HG03469 (cell line): ENCODE results near the gene SMARCA4.
A peak's percentile ranks its signal among the peaks of the same experiment; 100 is the strongest.
"Not testable (repeated sequence)": the region's sequence is repeated elsewhere in the genome, so short reads cannot be mapped to it uniquely, and the experiment has no call there.

Experiments used
- ATAC-seq: cut with Tn5 transposase; IDR thresholded peaks from one replicate; pipeline ENCODE4 v1.9.1; 2021; ENCODE audit warnings: mild to moderate bottlenecking, moderate library complexity, moderate number of reproducible peaks; ENCODE audit not compliant: unreplicated experiment

Gene SMARCA4

GRCh38 chr19:10928563-10929401, 32.0 kb upstream of the SMARCA4 start, which contains the start of the genes TIMM29 and YIPF2:
TSS of gene TIMM29 (plus strand) at chr19:10928811. CDS start at chr19:10928823, 12 bp downstream.
TSS of gene YIPF2 (minus strand) at chr19:10928639. CDS start at chr19:10928410, 229 bp downstream.
- peak; percentile 54 for ATAC-seq

GRCh38 chr19:10929402-10929794, 31.4 kb upstream of the SMARCA4 start:
- no peak for ATAC-seq

GRCh38 chr19:10935371-10936059, 25.3 kb upstream of the SMARCA4 start:
- no peak for ATAC-seq

DNA sequence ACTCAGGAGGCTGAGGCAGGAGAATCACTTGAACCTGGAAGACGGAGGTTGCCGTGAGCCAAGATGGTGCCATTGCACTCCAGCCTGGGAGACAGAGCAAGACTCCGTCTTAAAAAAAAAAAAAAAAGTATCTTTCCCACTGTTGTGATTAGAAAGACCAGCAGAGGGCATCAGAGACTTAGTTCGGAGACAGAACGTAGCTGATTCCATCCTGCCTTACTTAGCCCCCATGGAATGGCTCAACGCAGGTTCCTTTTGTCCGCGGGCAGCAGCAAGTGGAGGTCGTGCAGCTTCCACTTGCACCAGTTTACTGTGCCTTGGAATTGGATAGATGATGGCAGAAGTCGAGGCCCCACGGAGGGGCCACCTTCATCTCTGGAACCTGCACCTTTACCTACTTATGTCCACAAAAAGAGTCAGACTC, 24.2 kb upstream of the SMARCA4 start:
- no peak for ATAC-seq

DNA sequence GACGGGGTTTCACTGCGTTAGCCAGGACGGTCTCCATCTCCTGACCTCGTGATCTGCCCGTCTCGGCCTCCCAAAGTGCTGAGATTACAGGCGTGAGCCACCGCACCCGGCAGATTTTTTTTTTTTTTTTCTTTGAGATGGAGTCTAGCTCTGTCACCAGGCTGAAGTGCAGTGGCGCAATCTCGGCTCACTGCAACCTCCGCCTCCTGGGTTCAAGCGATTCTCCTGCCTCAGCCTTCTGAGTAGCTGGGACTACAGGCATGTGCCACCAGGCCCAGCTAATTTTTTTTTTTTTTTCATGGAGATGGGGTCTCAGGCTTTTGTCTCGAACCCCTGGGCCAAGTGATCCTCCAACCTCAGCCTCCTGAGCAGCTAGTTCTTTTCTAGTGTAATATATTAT, 19.2 kb upstream of the SMARCA4 start:
- ATAC-seq = not testable (repeated sequence)

GRCh38 chr19:10943412-10943811, 17.4 kb upstream of the SMARCA4 start:
- not testable (repeated sequence) for ATAC-seq

DNA sequence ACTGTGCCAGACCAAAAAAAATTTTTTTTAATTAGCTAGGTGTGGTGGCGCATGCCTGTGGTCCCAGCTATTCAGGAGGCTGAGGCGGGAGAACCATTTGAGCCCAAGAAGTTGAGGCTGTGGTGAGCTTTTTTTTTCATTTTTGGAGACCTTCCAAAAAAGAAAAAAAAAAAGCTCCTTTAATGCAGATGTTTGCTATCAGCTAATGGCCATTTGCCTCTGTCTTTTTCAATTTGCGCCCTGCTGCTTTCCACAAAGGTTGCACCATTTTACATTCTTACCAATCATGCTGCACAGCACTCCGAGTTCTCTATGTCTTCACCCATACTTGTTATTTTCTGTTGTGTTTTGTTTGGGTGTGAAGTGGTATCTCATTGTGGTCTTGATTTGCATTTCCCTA, 15.6 kb upstream of the SMARCA4 start:
- ATAC-seq = no peak

DNA sequence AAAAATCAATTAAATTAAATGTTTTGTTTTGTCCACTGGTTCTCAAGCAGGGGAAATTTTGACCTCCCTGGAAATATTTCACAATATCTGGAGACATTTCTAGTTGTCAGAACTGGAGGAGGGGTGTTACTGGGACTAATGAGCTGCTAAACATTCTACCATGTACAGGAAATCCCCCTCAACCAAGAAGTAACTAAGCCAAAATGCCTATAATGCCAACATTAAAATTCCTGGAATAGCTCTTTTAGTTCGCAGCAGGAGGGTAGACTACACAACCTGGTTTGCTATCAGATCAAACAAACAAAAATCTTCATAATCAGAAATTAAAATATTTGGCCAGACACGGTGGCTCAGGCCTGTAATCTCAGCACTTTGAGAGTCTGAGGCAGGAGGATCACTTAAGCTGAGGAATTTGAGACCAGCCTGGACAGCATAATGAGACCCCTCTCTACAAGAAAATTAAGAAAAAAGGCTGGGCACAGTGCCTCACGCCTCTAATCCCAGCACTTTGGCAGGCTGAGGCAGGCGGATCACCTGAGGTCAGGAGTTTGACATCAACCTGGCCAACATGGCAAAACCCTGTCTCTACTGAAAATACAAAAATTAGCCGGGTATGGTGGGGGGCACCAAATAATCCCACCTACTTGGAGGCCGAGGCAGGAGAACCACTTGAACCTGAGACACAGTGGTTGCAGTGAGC, 13.7 kb upstream of the SMARCA4 start:
- ATAC-seq = no peak

- no peak for ATAC-seq
Measured at GRCh38 chr19:10952809-10953208, 8.0 kb upstream of the SMARCA4 start.

- not testable (repeated sequence) for ATAC-seq
Measured at GRCh38 chr19:10959277-10959968, 1.4 kb upstream of the SMARCA4 start.

DNA sequence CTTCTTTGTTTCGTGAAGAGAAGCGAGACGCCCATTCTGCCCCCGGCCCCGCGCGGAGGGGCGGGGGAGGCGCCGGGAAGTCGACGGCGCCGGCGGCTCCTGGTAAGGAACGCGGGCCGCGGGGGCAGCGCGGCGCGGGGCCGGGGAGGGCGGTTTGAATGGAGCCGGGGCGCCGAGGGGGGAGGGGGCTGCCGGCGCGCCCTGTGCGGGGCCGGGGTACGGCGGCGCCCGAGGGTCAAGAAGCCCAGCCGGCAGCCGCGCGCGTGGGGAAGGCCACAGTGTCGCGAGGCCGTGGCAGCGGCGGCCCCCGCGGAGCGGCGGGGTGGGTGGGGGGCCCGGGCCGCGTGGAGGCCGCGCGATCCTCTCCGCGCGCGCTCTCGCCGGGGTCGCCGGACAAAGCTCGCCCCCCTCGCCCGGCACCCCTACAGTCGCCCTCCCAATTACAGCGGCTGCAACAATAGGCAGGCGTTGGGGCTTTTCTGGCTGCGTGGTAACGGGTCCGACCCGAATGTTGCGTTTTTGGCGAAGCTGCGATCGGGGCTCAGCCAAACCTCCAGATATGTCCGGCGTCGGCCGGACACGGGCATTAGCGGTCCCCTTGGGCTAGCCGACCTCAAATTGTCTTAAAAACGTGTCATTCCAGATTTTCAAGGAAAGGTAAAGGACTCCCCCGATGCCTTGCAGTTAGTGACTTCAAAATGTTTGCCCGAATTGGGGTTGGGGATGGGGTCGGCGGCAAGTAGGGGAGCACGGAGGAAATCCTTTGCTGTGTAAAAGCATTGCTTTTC, 437 bp downstream of the SMARCA4 start:
- ATAC-seq = peak; percentile 5

- no peak for ATAC-seq
Measured at GRCh38 chr19:10962863-10963262, 2.0 kb downstream of the SMARCA4 start.

- ATAC-seq = no peak
Measured at GRCh38 chr19:10963865-10964264, 3.0 kb downstream of the SMARCA4 start.

- no peak for ATAC-seq
Measured at GRCh38 chr19:10964903-10965302, 4.1 kb downstream of the SMARCA4 start.

- ATAC-seq = no peak
Measured at GRCh38 chr19:10965398-10965797, 4.6 kb downstream of the SMARCA4 start.

- no peak for ATAC-seq
Measured at GRCh38 chr19:10966809-10967208, 6.0 kb downstream of the SMARCA4 start.

DNA sequence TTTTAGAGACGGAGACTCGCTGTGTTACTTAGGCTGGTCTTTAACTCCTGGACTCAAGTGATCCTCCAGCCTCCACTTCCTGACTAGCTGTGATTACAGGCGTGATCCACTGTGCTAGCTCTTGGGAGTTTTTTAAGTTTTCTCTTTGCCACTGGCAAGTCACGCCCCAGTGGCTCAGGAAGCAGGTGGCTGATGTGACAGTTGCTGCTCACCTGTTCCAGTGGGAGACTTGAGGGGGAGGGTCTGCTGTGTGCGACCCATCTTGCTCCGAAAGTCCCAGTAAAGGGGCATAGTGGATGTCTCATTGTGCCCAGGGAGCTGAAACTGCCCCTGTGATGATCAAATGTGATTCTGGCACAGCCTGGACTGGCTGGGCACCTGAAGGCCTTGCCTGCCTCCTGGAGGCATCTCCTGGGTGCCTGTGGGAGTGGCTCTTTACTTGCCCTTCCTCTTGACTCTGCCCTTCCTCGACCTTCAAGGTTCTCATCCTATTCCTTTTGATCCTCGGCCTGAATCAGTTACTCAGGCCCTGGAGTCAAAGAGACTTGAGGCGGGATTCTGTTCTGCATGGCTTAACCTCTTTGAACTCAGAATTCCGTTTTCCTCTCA, 7.8 kb downstream of the SMARCA4 start:
- ATAC-seq = no peak

DNA sequence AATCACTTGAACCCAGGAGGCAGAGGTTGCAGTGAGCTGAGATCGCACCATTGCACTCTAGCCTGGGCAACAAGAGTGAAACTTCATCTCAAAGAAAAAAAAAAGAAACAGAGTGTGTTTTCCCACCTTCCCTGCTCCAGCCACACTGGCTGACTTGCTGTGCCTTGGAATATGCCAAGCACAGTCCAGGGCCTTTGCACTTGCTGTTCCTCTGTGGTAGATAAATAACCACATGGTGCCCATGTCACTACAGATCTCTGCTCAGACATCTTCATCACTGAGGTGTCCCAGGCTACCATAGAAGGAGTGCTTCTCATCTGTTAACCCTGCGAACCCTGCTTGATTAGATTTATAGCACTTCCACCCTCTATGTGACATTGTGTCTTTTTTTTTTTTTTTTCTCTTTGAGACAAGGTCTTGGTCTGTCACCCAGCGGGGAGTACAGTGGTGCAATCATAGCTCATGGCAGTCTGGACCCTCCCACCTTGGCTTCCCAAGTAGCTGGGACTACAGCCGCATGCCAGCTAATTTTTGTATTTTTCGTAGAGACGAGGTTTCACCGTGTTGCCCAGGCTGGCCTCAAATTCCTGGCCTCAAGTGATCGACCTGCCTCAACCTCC, 10.4 kb downstream of the SMARCA4 start:
- no peak for ATAC-seq
